ENCODE measurements around the gene PAK2.

DNA sequence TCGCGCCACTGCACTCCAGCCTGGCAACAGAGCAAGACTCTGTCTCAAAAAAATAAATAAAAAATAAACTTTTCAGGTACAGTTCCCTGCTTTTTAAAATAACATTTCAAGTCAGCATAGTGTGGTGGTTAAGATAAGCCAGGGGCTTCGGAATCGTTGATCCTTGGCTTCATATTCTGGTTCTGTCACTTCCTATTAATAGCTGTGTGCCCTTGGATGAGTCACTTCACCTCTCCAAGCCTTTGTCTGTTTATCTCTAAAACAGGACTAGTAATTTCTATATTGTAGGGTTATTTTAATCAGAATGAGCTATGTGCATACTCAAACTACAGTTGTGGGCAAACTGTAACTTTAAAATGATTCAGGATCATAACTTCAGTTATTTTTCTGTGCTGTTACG, 74.2 kb downstream of the PAK2 start:
- TF ChIP-seq, protein P1, sequence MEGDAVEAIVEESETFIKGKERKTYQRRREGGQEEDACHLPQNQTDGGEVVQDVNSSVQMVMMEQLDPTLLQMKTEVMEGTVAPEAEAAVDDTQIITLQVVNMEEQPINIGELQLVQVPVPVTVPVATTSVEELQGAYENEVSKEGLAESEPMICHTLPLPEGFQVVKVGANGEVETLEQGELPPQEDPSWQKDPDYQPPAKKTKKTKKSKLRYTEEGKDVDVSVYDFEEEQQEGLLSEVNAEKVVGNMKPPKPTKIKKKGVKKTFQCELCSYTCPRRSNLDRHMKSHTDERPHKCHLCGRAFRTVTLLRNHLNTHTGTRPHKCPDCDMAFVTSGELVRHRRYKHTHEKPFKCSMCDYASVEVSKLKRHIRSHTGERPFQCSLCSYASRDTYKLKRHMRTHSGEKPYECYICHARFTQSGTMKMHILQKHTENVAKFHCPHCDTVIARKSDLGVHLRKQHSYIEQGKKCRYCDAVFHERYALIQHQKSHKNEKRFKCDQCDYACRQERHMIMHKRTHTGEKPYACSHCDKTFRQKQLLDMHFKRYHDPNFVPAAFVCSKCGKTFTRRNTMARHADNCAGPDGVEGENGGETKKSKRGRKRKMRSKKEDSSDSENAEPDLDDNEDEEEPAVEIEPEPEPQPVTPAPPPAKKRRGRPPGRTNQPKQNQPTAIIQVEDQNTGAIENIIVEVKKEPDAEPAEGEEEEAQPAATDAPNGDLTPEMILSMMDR (IDR thresholded peaks at IDR 0.05; ENCODE audit: insufficient read depth, low read length), result no peak
- TF ChIP-seq, protein P2, sequence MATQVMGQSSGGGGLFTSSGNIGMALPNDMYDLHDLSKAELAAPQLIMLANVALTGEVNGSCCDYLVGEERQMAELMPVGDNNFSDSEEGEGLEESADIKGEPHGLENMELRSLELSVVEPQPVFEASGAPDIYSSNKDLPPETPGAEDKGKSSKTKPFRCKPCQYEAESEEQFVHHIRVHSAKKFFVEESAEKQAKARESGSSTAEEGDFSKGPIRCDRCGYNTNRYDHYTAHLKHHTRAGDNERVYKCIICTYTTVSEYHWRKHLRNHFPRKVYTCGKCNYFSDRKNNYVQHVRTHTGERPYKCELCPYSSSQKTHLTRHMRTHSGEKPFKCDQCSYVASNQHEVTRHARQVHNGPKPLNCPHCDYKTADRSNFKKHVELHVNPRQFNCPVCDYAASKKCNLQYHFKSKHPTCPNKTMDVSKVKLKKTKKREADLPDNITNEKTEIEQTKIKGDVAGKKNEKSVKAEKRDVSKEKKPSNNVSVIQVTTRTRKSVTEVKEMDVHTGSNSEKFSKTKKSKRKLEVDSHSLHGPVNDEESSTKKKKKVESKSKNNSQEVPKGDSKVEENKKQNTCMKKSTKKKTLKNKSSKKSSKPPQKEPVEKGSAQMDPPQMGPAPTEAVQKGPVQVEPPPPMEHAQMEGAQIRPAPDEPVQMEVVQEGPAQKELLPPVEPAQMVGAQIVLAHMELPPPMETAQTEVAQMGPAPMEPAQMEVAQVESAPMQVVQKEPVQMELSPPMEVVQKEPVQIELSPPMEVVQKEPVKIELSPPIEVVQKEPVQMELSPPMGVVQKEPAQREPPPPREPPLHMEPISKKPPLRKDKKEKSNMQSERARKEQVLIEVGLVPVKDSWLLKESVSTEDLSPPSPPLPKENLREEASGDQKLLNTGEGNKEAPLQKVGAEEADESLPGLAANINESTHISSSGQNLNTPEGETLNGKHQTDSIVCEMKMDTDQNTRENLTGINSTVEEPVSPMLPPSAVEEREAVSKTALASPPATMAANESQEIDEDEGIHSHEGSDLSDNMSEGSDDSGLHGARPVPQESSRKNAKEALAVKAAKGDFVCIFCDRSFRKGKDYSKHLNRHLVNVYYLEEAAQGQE (IDR thresholded peaks at IDR 0.05; ENCODE audit: insufficient replicate concordance, low read depth), result no peak

Measured in HL-60 (cell line).